ENCODE data around the gene DNAJA2.

DNA sequence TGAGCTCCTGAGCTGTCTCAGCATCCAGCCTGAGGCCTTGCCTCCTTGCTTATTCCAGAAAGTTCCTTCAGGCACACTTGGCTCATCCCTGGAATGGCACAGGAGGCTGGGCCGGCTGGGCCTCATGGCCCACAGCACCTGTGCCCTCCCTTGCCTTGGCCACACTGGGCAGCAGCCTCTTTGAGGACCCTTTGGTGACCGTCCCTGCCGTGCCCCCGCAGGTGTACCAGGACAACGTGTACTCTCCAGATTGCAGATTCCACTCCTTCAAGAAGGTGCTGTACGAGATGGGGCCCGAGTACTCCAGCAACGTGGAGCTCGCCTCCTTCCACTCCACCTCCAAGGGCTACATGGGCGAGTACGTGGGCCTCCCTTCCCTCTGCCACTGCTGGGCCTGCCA lies 55.1 kb downstream of the DNAJA2 start:
- TF ChIP-seq, protein P1, sequence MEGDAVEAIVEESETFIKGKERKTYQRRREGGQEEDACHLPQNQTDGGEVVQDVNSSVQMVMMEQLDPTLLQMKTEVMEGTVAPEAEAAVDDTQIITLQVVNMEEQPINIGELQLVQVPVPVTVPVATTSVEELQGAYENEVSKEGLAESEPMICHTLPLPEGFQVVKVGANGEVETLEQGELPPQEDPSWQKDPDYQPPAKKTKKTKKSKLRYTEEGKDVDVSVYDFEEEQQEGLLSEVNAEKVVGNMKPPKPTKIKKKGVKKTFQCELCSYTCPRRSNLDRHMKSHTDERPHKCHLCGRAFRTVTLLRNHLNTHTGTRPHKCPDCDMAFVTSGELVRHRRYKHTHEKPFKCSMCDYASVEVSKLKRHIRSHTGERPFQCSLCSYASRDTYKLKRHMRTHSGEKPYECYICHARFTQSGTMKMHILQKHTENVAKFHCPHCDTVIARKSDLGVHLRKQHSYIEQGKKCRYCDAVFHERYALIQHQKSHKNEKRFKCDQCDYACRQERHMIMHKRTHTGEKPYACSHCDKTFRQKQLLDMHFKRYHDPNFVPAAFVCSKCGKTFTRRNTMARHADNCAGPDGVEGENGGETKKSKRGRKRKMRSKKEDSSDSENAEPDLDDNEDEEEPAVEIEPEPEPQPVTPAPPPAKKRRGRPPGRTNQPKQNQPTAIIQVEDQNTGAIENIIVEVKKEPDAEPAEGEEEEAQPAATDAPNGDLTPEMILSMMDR (IDR thresholded peaks at IDR 0.05): no peak
- TF ChIP-seq POLR2A (IDR thresholded peaks at IDR 0.05): no peak

All from uterus (tissue), 2 donors.